HL-60 (cell line): ENCODE results near the gene ZDHHC24.

Experiments used
- CTCF ChIP-seq: IDR thresholded peaks from one replicate; pipeline ENCODE4 v1.5.1; 2011; ENCODE audit warnings: low read length, control low read depth, inconsistent platforms; ENCODE audit not compliant: insufficient read depth
- GABPA ChIP-seq: IDR thresholded peaks from 2 replicates; pipeline ENCODE4 v1.6.1; 2012; ENCODE audit warnings: low read depth

DNA sequence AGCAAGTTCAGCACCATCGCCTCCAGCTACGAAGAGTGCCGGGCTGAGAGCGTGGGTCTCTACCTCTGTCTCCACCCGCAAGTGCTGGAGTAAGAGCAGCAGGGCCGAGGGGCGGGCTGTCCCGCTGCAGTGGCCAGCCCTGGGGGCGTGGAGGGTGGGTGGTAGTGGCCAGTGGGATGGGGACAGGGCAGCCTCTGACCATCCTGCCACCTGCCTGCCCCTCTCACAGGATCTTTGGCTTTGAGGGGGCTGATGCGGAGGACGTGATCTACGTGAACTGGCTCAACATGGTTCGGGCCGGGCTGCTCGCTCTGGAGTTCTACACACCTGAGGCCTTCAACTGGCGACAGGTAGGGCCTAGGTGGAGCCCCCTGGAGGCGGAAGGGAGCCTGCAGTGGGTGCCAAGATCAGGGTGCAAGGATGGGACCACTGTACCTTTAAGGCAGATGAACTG, 50.4 kb downstream of the ZDHHC24 start:
- peak; percentile 4 for TF ChIP-seq CTCF
- no peak for TF ChIP-seq GABPA
